Stomach smooth muscle (tissue), 2 donors: ENCODE data around the gene ADGRG3.
A peak's percentile ranks its signal among the peaks of the same experiment; 100 is the strongest.

ENCODE experiments used
- H3K27ac ChIP-seq: one replicate; pipeline ENCODE4 v1.7.0; 2013; ENCODE audit warnings: mild to moderate bottlenecking, low read length, inconsistent platforms
- H3K27me3 ChIP-seq, 2 donors: one replicate each; pipeline ENCODE4 v1.7.0; 2013; ENCODE audit warnings: low read length in 2 of 2; ENCODE audit not compliant: insufficient read depth in 2 of 2, control insufficient read depth in 1 of 2
- H3K36me3 ChIP-seq, 2 donors: one replicate each; pipeline ENCODE4 v1.7.0; 2013; ENCODE audit warnings: low read length in 2 of 2; ENCODE audit not compliant: control insufficient read depth in 2 of 2, insufficient read depth in 2 of 2
- H3K4me1 ChIP-seq: one replicate; pipeline ENCODE4 v1.7.0; 2013; ENCODE audit warnings: low read length; ENCODE audit not compliant: control insufficient read depth, insufficient read depth
- H3K4me3 ChIP-seq, 2 donors: one replicate each; pipeline ENCODE4 v1.7.0; 2013; ENCODE audit warnings: low read length in 2 of 2
- H3K9ac ChIP-seq, 2 donors: one replicate each; pipeline ENCODE4 v1.7.0; 2013; ENCODE audit warnings: low read length in 2 of 2, mild to moderate bottlenecking in 1 of 2
- H3K9me3 ChIP-seq, 2 donors: one replicate each; pipeline ENCODE4 v1.7.0; 2013; ENCODE audit warnings: low read length in 2 of 2; ENCODE audit not compliant: control insufficient read depth in 2 of 2
- donor health status: healthy.
- donor health status: Pancreatic carcinoma.

Gene ADGRG3

GRCh38 chr16:57626420-57627170 lies 41.5 kb upstream of the ADGRG3 start:
- Histone ChIP-seq H3K4me1 (peaks cover 9% of the 10 kb centered on the region), H3K9ac (no peak overlapping the region), H3K9me3 (no peaks in the 10 kb centered on the region), H3K27me3 (peaks cover 17 to 21% of the 10 kb centered on the region in 2 donors), H3K27ac (no peak overlapping the region), H3K36me3 (no peaks in the 10 kb centered on the region), H3K4me3 (no peak overlapping the region)

DNA sequence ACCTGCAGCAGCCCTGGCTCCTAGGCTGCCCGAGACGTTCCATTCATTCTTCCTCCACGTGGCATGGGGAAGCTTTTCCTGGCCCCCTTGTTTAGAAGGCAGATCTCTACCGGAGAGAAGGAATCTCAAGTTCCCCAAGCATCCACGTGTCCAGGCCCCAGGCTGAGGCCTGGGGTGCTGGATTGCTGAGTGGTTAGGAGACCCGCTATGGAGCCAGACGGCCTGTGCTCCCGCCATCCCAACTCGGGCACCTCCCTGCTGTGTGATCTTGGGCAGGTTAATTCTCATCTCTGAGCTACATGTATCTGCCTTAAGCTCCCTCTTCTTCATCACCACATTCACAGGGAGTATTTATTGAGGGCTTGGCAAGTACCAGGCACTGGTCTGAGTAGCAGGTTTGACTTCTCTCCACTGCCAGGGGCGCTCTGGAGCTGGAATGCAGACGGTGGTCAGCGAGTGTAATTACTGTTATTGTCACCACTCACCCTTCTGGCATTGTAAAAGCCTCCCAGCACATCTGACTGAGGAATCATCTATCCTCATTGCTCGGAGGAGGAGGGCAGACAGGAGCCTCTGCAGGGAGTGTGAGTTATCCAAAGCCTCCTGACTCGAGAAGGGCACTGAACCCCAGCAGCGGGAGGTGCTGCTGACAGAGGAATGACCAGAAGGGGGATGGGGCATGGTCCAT lies 40.8 kb upstream of the ADGRG3 start:
- Histone ChIP-seq H3K4me1 (peaks cover 9% of the 10 kb centered on the region), H3K36me3 (no peaks in the 10 kb centered on the region), H3K27me3 (peaks cover 17 to 21% of the 10 kb centered on the region in 2 donors), H3K27ac (no peak overlapping the region), H3K4me3 (no peak overlapping the region), H3K9ac (no peak overlapping the region), H3K9me3 (no peaks in the 10 kb centered on the region)

DNA sequence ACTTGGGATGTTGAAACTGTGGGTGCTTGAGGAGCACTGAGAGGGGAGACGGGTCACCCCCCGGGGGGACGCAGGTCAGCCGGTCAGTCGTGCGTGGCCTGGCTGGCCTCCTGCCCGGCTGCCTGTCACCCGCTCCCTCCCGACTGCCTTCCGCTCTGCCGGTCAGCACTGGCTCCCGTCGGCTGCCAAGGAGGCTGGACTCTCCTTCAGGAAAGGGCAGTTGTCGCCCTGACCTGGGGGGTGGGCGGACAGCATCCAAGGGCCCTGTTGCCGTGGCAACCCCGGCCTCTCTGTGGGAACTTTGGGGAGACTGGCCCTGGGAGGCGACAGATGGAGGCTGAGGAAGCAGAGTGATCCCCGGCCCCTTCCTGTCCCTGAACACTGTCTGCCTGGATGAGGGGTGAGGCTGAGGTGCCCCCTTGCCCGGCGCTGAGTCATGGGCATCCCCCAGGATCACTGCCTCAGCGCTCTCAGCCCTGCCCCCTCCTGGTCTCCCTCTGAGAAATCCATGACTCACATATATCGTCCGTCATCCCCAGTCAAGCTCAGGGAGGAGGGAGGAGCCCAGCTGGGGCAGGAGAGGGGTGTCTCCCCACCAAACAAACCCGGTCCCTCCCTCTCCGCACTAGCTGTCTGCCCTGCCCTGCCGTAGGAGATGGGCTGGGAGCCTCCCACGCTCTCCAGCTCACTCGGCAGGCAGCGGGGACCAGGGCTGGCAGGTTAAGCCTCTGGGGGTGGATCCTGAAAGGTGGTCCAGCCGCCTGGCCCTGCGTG lies 39.9 kb upstream of the ADGRG3 start, which contains the start of gene ADGRG1:
ADGRG1 (plus strand) TSS at position 623 of the 774 bp plus-strand sequence. CDS start 21,658 bp downstream, outside the sequence.
- Histone ChIP-seq H3K9ac (peak within 1 kb of the TSS in 1 of 2 donors; percentile 29), H3K4me1 (peaks cover 9% of the 10 kb centered on the region), H3K27ac (no peak within 1 kb of the TSS), H3K36me3 (no peaks in the 10 kb centered on the region), H3K9me3 (no peaks in the 10 kb centered on the region), H3K4me3 (peak within 1 kb of the TSS in 1 of 2 donors; percentile 58), H3K27me3 (peaks cover 17 to 21% of the 10 kb centered on the region in 2 donors)

DNA sequence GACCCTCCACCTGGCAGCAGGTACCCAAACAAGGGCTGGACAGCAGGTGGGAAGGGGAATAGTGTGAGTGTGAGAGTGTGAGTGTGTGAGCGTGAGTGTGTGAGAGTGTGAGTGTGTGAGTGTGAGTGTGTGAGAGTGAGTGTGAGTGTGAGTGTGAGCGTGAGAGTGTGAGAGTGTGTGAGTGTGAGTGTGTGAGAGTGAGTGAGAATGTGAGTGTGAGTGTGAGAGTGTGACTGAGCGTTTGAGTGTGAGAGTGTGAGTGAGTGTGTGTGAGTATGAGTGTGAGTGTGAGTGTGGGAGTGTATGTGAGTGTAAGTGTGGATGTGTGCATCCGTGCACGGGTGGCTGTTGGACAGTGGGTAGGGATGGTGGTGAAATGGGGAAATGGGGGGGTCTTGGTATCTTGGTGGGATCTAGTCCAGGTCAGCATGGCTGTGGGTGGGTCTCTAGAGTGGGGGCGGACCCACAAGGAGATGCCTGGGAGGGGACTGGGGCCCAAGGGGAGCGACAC lies 39.3 kb upstream of the ADGRG3 start:
- H3K36me3 ChIP-seq: no peaks in the 10 kb centered on the region
- peak overlapping the region in 1 of 2 donors; percentile 58 for H3K4me3 ChIP-seq
- H3K4me1 ChIP-seq: peaks cover 9% of the 10 kb centered on the region
- H3K27me3 ChIP-seq: peaks cover 17 to 21% of the 10 kb centered on the region in 2 donors
- H3K27ac ChIP-seq: no peak overlapping the region
- no peaks in the 10 kb centered on the region for H3K9me3 ChIP-seq
- peak overlapping the region in 1 of 2 donors; percentile 29 for H3K9ac ChIP-seq

- H3K36me3 ChIP-seq: no peaks in the 10 kb centered on the region
- H3K4me1 ChIP-seq: peaks cover 9% of the 10 kb centered on the region
- peak overlapping the region in 1 of 2 donors; percentile 58 for H3K4me3 ChIP-seq
- no peak overlapping the region for H3K27ac ChIP-seq
- H3K9me3 ChIP-seq: no peaks in the 10 kb centered on the region
- H3K27me3 ChIP-seq: peaks cover 20 to 24% of the 10 kb centered on the region in 2 donors
- peak overlapping the region; percentile 13 to 15 for H3K9ac ChIP-seq
Measured at GRCh38 chr16:57629516-57630406, 38.3 kb upstream of the ADGRG3 start.

DNA sequence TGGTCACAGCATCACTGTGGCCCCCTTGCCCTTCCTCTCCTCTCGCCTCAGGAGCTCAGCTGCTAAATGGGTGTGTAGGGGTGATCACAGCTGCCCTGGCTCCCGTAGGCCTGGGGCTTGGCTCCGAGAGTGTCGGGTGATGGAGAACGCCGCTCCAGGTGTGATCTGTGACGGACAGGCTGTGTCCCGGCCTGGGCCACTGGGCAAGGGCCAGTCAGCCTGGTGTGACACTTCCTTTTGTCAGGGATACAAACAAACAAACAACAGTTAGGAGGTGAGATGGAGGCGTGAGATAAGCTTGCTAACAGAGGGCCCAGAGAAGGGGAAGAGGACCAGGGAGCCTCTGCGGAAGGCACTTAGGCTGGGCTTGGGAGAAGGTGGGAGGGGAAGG lies 37.7 kb upstream of the ADGRG3 start:
- Histone ChIP-seq H3K4me1 (peaks cover 12% of the 10 kb centered on the region), H3K36me3 (no peaks in the 10 kb centered on the region), H3K9ac (peak overlapping the region in 1 of 2 donors; percentile 13), H3K9me3 (no peaks in the 10 kb centered on the region), H3K4me3 (peak overlapping the region in 1 of 2 donors; percentile 58), H3K27me3 (peaks cover 23 to 28% of the 10 kb centered on the region in 2 donors), H3K27ac (no peak overlapping the region)

DNA sequence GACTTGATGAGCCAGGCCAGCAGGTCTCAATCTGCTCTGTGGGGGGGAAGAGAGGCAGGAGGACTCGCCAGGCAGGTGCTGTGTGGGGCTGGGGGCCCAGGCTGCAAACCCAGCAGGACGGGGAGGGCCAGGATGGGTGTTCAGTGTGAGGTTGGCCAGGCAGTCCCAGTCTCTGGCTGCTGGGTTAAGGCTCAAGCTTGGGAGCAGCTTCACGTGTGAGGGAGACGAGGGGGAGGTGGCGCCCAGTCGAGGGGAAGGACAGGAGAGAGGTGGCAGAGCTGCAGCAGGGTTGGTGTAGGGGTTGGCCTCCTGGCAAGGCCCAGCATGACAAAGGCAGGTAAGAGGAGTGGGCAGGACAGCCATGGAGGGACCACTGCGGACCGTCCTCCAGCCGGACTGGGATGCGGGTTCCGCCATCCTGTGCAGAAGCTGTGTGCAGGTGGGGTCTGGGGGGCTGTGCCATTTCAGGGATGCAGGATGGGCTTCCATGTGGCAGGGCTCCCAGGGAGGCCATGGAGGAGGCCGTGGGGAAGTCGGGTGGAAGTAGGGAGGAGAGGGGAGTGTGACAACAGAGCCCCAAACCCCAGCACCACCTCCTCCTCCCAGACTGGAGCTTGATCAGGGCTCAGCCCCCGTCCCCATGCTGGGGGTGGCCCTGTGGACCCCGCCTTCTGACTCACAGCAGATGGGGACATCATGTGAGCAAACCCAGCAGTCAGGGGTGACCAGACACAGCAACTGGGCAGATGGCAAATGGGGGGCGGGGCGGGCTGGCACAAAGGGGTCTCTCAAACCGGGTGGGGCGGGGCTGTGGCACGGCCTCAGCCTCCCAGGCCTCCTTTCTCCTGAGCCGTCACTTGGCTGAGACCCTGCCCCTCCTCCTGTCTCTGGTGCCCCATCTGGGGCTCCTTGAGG lies 36.9 kb upstream of the ADGRG3 start:
- no peaks in the 10 kb centered on the region for H3K9me3 ChIP-seq
- peaks cover 23 to 32% of the 10 kb centered on the region in 2 donors for H3K27me3 ChIP-seq
- H3K4me3 ChIP-seq: no peak overlapping the region
- no peaks in the 10 kb centered on the region for H3K36me3 ChIP-seq
- peaks cover 17% of the 10 kb centered on the region for H3K4me1 ChIP-seq
- no peak overlapping the region for H3K27ac ChIP-seq
- H3K9ac ChIP-seq: no peak overlapping the region

GRCh38 chr16:57632568-57632967 lies 35.5 kb upstream of the ADGRG3 start:
- Histone ChIP-seq H3K9me3 (no peaks in the 10 kb centered on the region), H3K27ac (no peak overlapping the region), H3K36me3 (no peaks in the 10 kb centered on the region), H3K4me3 (no peak overlapping the region), H3K27me3 (peaks cover 25 to 40% of the 10 kb centered on the region in 2 donors), H3K9ac (no peak overlapping the region), H3K4me1 (peaks cover 22% of the 10 kb centered on the region)

DNA sequence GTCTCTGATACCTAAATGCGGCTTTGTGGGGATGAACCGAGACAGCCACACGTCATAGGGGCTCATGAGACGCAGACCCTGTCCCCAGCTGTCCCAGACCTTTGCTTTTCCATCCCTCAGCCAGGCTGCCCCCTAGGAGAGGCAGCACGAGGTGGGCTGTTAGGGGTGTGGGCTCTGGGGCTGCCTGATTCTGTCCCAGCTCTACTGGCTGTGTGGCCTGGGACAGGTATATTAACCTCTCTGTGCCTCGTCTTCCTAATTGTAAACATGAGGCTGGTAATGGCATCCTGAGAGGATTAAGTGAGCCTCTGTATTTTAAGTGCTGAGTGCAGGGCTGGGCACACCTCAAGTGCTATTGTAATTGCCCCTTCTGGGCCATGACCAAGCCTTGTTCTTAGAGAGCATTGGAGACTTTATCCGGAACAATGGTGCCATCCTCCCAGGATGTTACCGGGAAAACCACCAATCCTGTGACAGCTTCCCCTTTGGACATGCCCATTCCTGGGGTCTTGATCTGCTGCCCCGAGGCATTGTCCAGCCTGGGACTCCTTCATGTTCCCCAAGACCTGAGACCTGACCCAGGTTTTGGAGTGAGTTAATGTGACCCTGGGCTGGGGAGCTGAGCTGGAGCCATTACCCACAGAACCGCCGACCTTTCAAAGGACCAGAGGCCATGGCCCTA lies 34.6 kb upstream of the ADGRG3 start:
- no peak overlapping the region for H3K9ac ChIP-seq
- peaks cover 17% of the 10 kb centered on the region for H3K4me1 ChIP-seq
- no peaks in the 10 kb centered on the region for H3K9me3 ChIP-seq
- peak overlapping the region; percentile 11 for H3K27ac ChIP-seq
- no peak overlapping the region for H3K4me3 ChIP-seq
- peaks cover 19 to 32% of the 10 kb centered on the region in 2 donors for H3K27me3 ChIP-seq
- no peaks in the 10 kb centered on the region for H3K36me3 ChIP-seq
